GM19395 (cell line): ENCODE results near the gene DVL3.
"Not testable (repeated sequence)": the region's sequence is repeated elsewhere in the genome, so short reads cannot be mapped to it uniquely, and the experiment has no call there.

Source experiments
- ATAC-seq: cut with Tn5 transposase; IDR thresholded peaks from one replicate; pipeline ENCODE4 v1.9.1; 2021; ENCODE audit warnings: mild to moderate bottlenecking, moderate library complexity; ENCODE audit not compliant: unreplicated experiment

The DVL3 gene

DNA sequence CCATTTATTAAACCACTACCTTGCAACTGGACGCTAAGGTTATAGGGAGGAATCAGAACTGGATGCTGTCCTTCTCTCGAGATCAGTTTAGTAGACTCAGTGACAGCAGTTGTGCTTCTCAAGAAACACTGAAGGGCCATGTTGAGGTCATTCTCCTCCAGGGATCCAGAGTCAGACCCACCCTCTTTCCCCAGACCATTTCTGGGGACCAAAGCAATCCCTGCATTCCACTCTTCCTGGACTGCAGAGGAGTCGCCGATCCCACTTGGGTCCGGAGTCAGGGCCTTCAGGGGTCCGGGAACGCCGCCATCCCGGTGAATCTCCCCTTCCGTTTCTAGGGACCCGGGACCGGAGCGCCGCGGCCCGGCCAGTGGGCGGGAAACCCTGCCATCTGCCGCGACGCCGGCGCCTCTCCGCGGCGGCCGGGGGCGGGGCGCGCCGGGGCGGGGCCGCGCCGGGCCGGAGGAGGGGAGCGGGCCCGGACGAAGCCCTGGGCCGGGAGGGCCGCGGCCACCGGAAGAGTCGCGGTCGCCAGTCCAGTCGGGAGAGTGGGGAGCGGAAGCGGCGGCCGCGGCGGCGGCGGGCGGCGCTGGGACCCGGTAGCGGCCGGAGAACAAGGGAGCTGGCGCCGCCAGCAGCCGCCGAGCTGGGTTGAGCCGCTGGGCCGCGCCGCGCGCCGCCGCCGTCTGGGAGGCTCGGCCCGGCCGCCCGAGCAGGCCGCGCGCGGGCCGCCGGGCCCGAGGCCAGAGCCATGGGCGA, at the start of gene DVL3:
Gene DVL3, plus strand, starts transcription at position 493 of the 759 bp plus-strand sequence. Its CDS starts 259 bp downstream, at position 752.
- peak; percentile 68 for ATAC-seq

- no peak for ATAC-seq
Measured at GRCh38 chr3:184110316-184110725, 44.9 kb upstream of the DVL3 start.

DNA sequence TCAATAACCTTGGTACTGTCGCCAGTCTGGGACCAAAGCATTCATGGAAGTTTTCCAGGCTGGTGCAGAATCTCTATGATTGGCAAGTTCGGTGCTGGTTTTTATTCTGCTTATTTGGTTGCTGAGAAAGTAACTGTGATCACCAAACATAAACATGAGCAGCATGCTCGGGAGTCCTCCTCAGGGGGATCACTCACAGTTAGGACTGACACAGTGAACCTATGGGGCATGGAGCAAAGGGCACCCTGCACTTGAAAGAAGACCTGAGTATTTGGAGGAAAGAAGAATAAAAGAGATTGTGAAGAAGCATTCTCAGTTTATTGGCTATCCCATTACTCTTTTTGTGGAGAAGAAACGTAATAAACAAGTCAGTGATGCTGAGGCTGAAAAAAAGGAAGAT, 39.2 kb upstream of the DVL3 start:
- ATAC-seq, result no peak

DNA sequence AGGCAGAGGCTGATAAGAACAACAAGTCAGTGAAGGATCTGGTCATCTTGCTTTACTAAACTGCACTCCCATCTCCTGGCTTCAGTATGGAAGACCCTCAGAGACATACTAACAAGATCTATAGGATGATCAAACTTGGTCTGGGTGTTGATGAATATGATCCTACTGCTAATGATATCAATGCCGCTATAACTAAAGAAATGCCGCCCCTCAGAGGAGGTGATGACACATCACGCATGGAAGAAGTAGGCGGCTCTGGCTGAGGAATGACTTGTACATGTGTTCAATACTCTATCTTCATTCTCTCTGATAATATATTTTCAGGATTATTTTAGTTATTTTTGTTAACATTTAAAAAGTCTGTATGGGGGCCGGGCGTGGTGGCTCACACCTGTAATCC, 37.5 kb upstream of the DVL3 start:
- ATAC-seq, result no peak

- ATAC-seq, result not testable (repeated sequence)
Measured at GRCh38 chr3:184121031-184121430, 34.1 kb upstream of the DVL3 start.

- ATAC-seq, result no peak
Measured at GRCh38 chr3:184126006-184126405, 29.2 kb upstream of the DVL3 start.

DNA sequence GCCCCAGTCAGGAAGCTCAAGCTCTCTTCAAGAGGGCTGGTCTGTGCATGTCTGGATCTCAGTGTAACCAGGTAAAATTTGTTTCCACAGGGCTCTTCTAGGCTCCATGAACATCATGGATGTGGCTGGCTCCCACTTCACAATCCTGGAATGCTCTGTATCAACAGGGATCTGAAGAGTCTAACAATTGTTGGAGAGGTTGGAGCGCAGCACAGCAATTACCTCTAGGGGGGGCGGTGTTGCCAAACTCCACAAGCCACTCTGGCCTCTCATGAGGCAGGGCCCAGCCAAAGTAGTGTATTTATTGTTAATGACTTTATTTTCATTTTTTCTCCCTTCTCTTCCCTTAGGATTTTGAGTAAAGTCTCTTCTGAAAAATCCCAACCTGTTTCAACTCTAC, 26.2 kb upstream of the DVL3 start:
- no peak for ATAC-seq

DNA sequence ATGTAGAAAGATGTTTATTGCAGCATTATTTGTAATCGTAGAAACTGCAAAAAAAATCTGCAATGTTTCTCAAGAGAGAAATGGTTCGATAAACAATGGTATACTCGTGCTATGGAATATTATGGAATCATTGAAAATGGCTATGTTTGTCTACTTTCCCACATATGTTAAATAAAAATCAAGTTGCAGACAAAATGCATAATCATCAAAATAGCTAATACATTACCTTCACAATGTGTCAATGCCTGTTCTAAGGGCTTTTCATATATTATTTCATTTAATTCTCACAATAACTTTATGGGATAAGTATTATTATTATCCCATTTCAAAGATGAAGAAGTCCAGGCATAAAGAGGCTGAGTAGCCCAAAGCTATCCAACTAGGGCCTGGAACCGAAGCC, 22.2 kb upstream of the DVL3 start:
- no peak for ATAC-seq

DNA sequence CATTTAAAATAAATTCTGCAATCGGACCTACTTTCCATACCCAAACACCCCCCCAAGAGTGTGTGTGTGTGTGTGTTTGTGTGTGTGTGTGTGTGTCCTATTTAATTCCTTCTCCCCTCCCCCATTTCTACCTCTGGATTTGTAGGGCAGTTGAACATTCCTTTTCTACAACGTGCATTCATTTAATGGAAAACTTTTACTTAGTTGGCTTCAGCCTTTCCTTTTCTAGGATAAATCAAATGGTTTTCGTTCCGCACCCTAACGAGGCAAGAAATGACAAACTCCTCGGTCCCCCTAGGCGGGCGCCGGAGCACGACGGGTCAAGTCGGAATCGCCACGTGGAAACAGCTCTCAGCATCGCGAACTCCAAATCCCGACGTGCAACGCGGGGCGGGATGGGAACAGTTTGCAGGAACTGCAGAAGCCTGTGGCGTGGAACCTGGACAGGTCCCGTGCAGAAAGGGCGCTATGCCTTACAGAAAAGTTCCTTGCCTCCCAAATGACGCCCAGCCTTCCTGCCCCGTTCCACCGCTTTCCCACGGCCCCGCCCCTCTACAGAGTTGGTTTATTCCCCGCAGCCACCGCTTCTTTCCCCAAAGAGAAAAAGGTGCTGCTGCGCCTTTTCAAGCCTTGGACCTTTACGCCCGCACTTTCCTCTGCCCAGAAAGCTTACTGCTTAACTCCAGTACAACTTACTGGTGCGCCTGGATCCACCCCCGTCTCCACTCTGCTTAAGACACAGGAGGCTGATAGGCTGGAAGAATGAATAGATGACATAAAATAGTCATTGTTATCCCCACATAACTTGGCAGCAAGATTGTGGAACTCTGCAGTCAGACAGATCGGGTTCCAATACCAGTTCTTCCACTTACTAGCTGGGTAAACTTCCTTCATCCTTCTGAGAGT, 21.1 kb upstream of the DVL3 start:
- ATAC-seq, result peak; percentile 45

DNA sequence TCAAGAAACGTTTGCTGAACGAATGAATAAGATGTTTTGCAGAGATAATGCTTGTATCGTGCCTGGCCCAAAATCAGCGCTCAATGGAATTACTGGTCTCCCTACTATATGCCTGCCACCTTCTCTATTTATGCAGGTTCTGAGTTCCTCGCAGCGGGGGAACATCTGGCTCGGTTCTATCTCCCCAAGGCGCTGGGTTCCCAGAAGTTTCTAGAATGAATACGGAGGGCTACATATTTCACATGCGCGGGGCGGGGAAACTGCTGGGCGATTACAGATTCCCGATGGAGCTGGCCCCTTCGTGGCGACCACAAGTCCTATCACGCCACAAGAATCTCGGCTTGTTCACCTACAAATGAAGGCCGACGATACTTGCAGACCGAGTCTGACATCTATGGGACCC, 20.4 kb upstream of the DVL3 start:
- peak; percentile 21 for ATAC-seq

GRCh38 chr3:184135149-184135910, 19.8 kb upstream of the DVL3 start, which contains the start of gene EIF2B5:
Gene EIF2B5 (plus strand): TSS chr3:184135358. CDS start chr3:184135386, 28 bp downstream.
- peak; percentile 90 for ATAC-seq

DNA sequence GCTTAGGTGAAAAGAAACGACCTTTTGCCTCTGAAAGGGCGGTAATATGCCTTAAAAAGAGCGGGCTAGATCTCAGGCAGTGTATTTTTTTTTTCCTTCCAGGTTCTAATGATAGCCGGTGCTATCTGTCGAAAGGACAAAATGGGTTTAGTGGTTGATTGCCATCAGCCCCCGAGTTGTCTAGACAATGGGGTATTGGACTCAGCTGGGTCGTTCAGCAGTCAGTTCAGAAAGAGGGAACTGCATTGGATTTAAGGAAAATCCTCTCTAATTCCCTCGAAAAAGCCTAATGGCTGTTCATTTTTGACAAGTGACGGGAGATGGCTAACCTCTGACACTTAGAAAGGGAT, 19.3 kb upstream of the DVL3 start:
- peak; percentile 1 for ATAC-seq

DNA sequence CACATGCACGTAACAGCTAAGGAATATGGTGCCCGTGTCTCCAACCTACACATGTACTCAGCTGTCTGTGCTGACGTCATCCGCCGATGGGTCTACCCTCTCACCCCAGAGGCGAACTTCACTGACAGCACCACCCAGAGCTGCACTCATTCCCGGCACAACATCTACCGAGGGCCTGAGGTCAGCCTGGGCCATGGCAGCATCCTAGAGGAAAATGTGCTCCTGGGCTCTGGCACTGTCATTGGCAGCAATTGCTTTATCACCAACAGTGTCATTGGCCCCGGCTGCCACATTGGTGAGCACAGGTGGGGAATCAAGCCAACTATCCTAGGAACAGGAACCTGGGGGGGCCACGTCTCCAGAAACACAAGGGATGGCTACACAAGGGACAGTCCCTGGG, 14.7 kb upstream of the DVL3 start:
- ATAC-seq, result no peak

- ATAC-seq, result no peak
Measured at GRCh38 chr3:184142199-184142598, 13.0 kb upstream of the DVL3 start.

DNA sequence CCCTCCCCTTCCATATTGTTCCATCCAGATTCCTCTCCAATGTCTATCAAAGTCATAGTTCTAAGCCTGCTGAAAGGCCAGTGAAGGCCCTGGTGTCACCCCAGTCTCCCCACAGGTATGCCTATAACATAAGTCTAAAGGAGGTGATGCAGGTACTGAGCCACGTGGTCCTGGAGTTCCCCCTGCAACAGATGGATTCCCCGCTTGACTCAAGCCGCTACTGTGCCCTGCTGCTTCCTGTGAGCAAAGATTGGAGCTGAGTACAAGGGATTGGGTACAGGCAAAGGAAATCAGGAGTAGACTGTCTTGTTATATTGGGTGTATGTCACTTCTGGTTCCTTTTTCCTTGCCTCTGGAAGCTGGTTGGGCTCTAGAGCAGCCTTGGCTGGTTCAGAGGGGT, 11.8 kb upstream of the DVL3 start:
- no peak for ATAC-seq

DNA sequence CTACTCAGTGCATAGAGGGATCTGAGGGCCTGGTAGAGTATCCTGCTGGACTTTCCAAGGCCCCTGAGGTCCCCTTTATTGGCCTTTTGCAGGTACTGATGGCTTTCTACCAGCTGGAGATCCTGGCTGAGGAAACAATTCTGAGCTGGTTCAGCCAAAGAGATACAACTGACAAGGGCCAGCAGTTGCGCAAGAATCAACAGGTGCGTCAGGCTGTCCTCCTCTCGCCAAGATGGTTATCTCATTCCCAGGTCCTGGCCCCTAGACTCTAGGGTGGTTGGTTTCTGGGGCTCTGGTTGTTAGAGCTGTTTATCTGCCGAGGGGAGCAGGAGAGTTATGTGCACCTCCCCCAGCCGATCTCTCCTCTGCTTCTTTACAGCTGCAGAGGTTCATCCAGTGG, 10.7 kb upstream of the DVL3 start:
- ATAC-seq, result no peak

DNA sequence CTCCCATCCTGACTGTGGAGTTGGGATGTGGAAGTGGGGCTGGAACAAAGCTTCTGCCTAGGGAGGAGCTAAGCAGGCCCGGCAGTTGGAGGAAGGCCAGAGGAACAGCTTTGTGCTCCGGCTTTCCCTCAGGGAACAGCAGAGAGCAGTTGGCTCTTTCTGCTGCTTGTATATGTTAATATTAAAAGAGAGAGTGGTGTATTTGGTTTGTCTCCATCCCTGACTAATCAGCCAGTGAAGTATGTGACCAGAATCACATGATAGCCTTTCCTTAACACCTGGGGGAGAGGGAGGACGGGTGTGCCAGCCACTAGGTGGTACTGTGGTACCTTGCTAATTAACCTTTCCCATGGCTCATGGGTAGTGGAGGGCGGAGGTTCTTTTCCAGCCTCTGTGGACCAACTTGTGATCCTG, 10.1 kb upstream of the DVL3 start:
- ATAC-seq, result no peak

DNA sequence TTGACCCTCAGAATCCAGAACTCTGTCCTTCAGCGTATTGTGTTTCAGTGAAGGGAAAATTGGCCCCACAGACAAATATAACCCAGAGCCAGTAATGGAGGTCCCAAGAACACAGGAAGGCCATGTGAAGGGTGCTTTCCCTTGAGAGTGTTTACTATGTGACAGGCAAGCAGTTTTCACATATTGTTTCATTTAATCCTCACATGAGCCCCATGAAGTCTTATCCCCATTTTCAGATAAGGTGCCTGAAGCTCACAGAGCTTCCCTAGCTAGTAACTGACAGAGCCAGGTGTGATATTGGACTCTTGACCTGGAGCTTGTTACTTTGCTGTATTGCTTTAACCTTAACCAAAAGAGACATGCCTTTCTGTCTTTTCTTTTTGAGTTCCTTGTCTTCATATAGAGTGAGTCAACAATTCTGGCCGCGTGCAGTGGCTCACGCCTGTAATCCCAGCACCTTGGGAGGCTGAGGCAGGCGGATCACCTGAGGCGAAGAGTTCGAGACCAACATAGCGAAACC, 9.4 kb upstream of the DVL3 start:
- no peak for ATAC-seq

DNA sequence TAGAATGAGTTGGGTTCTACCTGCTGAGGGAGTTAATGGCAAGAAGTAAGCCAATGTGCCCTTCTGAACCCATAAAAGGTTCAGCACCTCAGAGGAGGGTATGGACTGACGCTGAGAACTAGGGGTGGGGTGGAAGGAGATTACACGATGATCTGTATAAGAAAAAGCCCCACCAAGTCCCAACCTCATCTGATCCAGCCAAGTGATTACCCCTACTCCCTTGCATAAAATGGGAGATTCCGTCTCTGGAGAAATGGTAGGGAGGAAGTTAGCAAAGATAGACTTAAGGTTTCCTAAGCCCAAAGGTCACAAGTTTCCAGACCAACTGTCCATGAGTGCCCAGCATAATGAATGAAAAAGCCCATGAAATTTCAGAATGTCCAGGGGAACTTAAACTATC, 7.1 kb upstream of the DVL3 start:
- ATAC-seq, result no peak

DNA sequence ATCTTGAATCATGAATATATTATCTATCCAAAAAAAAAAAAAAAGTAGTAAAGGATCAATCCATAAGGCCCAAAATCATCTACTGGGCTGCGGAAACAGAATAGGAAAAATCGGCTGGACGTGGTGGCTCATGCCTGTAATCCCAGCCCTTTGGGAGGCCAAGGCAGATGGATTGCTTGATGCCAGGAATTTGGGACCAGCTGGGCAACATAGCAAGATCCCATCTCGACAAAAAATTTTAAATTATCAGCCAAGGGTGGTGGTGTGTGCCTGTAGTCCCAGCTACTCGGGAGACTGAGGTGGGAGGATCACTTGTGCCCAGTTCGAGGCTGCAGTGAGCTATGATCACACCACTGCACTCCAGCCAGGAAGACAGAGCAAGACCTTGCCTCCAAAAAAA, 6.1 kb upstream of the DVL3 start:
- ATAC-seq, result no peak

- ATAC-seq, result not testable (repeated sequence)
Measured at GRCh38 chr3:184149770-184150169, 5.4 kb upstream of the DVL3 start.
